ENCODE data around the gene MROH8. TPM values are rescaled to one million over a fixed set of nuclear protein-coding genes. Genes with fewer than 3 reads are reported as not detected.
"Not testable (repeated sequence)": the region's sequence is repeated elsewhere in the genome, so short reads cannot be mapped to it uniquely, and the experiment has no call there.

Gene MROH8
- total RNA-seq, 3 donors from 2014 or later, result 2.0 to 8.3 (median 2.8) TPM

DNA sequence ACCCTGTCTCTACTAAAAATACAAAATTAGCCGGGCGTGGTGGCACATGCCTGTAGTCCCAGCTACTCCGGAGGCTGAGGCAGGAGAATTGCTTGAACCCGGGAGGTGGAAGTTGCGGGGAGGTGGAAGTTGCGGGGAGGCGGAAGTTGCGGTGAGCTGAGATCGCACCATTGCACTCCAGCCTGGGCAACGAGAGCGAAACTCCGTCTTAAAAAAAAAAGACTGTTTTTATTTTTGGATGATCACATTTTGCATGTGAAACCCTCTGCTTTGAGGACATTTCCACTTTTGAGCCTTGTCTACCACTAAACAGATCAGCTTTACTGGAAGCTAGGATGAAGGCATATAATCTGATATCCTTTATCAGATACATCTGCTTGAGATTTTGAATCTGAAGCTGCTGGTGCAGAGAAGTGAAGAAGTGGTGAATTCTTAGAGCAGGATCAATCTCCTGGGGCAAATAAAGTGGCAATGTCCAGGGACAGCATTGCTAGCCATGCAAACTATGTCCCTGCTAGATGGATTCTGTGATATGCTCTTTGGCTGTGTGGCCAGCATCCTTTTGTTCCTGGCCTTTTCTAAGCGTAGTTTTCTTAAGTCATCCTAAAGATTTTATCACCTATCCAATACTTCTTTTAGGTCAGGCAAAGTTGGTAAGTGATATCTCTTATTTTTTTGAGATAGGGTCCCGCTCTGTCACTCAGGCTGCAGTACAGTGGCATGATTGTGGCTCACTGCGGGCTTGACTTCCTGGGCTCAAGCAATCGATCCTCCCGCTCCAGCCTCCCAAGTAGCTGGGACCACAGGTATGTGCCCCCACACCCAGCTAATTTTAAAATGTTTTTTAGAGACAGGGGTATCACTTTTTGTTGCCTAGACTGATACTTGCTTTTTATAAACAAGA is 106.8 kb downstream of the MROH8 start:
- intact Hi-C loops (cut with DNase I; ENCODE audit: low total_unique reads), result no loop called here
- no peaks in the 10 kb centered on the region for H3K9me3 ChIP-seq
- no peak overlapping the region for H3K27ac ChIP-seq
- H3K4me3 ChIP-seq, result no peak overlapping the region
- TF ChIP-seq, protein P1, sequence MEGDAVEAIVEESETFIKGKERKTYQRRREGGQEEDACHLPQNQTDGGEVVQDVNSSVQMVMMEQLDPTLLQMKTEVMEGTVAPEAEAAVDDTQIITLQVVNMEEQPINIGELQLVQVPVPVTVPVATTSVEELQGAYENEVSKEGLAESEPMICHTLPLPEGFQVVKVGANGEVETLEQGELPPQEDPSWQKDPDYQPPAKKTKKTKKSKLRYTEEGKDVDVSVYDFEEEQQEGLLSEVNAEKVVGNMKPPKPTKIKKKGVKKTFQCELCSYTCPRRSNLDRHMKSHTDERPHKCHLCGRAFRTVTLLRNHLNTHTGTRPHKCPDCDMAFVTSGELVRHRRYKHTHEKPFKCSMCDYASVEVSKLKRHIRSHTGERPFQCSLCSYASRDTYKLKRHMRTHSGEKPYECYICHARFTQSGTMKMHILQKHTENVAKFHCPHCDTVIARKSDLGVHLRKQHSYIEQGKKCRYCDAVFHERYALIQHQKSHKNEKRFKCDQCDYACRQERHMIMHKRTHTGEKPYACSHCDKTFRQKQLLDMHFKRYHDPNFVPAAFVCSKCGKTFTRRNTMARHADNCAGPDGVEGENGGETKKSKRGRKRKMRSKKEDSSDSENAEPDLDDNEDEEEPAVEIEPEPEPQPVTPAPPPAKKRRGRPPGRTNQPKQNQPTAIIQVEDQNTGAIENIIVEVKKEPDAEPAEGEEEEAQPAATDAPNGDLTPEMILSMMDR (IDR thresholded peaks at IDR 0.05), result no peak
- no peak for TF ChIP-seq POLR2A (IDR thresholded peaks at IDR 0.05)
- no peaks in the 10 kb centered on the region for H3K4me1 ChIP-seq
- DNase-seq (ENCODE audit: low spot score in 2 of 2), result no peak
- no peaks in the 10 kb centered on the region for H3K36me3 ChIP-seq
- H3K27me3 ChIP-seq, result no peaks in the 10 kb centered on the region

DNA sequence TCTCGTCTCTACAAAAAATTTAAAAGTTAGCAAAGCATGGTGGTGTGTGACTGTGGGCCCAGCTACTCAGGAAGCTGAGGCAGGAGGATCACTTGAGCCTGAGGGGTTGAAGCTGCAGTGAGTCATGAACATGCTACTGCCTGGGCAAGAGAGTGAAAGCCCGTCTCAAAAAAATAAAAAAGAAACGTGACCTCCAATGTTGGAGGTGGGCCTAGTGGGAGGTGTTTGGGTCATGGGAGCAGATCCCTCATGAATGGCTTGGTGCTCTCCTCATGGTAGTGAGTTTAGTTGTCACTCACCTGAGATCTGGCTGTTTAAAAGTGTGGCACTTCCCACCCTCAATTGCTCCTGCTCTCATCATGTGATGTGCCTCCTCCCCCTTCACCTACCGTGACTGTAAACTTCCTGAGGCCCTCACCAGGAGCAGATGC is 107.9 kb downstream of the MROH8 start:
- TF ChIP-seq POLR2A (IDR thresholded peaks at IDR 0.05) (no peak), POLR2AphosphoS5 (IDR thresholded peaks at IDR 0.05) (no peak)
- TF ChIP-seq, protein P1 (IDR thresholded peaks at IDR 0.05), result no peak
- H3K36me3 ChIP-seq, result no peaks in the 10 kb centered on the region
- intact Hi-C loops (cut with DNase I; ENCODE audit: low total_unique reads), result no loop called here
- no peaks in the 10 kb centered on the region for H3K27me3 ChIP-seq
- no peaks in the 10 kb centered on the region for H3K9me3 ChIP-seq
- H3K4me3 ChIP-seq, result no peak overlapping the region
- no peaks in the 10 kb centered on the region for H3K4me1 ChIP-seq
- no peak overlapping the region for H3K27ac ChIP-seq
- DNase-seq (ENCODE audit: low spot score in 2 of 2), result no peak

DNA sequence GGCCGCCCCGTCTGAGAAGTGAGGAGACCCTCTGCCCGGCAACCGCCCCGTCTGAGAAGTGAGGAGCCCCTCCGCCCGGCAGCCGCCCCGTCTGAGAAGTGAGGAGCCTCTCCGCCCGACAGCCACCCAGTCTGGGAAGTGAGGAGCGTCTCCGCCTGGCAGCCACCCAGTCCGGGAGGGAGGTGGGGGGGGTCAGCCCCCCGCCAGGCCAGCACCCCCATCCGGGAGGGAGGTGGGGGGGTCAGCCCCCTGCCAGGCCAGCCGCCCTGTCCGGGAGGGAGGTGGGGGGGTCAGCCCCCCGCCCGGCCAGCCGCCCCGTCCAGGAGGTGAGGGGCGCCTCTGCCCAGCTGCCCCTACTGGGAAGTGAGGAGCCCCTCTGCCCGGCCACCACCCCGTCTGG is 109.8 kb downstream of the MROH8 start:
- H3K27me3 ChIP-seq; intact Hi-C loops (cut with DNase I; ENCODE audit: low total_unique reads); H3K9me3 ChIP-seq; H3K4me3 ChIP-seq; H3K4me1 ChIP-seq; H3K27ac ChIP-seq; DNase-seq (ENCODE audit: low spot score in 2 of 2); H3K36me3 ChIP-seq: not testable (repeated sequence)

DNA sequence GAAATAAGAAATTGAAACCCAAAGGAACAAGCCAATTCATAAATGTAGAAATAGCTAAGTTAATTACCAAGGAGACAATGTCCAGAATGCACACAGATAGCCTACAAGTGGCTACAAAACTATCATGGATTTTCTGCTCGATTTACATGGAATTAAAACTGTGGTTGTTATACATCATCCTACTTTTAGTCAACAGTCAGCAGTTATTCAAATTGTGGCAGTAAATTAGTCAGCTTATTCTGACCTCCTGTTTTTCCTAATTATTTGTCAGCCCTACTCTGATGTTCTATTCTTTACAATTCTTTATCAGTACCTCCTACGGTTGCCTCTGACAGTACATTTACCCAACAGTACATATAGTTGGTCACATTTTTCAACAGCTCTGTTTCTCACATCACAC is 113.2 kb downstream of the MROH8 start:
- TF ChIP-seq POLR2A (IDR thresholded peaks at IDR 0.05) (no peak), POLR2AphosphoS5 (IDR thresholded peaks at IDR 0.05) (no peak)
- TF ChIP-seq, protein P1 (IDR thresholded peaks at IDR 0.05), result no peak
- Histone ChIP-seq H3K4me1 (no peaks in the 10 kb centered on the region), H3K9me3 (no peaks in the 10 kb centered on the region), H3K27ac (no peak overlapping the region), H3K4me3 (no peak overlapping the region), H3K36me3 (no peaks in the 10 kb centered on the region), H3K27me3 (no peaks in the 10 kb centered on the region)
- DNase-seq (ENCODE audit: low spot score in 2 of 2), result no peak
- intact Hi-C loops (cut with DNase I; ENCODE audit: low total_unique reads), result no loop called here

DNA sequence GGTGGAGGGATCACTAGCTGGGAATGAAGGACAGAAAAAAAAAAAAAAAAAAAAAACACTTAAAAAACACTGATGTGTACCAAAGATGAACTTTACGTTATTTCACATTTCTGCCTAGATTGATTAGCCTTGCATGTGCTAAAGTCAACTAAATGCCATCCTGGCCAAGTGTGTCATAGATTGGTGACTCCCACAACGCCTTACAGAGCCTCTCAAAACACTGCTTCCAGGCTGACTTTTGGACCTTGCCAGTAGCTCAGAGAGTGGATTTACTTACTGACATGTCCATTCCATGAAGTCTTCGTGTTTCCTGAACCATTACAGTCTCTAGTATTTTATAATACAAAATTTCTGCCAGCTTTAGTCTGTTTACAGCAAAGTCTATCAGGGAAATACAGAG is 124.1 kb downstream of the MROH8 start:
- intact Hi-C loops (cut with DNase I; ENCODE audit: low total_unique reads), result no loop called here
- H3K4me1 ChIP-seq, result no peaks in the 10 kb centered on the region
- H3K36me3 ChIP-seq, result no peaks in the 10 kb centered on the region

DNA sequence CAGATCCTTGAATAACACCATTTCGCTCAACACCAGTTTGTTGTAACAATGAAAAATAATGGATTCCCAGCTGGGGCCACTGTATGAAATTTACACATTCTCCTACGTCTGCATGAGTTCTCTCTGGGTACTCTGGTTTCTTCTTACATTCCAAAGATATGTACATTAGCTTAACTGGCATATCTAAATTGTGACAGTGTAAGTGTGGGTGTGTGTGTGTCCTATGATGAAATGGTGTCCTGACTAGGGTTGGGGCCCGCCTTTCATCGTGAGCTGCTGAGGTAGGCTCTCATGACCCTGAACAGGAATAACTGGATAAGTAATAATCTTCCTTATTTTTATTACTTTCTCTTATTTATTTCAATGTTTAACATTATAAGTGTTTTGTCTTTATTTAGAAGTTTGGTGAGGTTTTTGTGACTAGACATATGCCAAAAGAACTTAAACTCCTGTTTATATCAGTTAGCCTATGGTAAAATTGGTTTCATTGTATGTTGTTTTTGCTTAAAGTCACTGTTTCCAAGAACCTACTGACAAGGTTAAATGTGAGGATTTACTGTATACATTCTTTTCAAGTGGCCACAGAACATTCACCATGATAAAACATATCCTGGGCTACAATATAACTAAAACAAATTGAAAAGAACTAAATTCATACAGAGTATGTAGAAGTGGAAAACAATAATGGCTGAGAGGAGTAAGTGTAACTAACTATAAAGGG is 126.0 kb downstream of the MROH8 start:
- H3K4me3 ChIP-seq, result no peak overlapping the region
- H3K9me3 ChIP-seq, result no peaks in the 10 kb centered on the region
- DNase-seq (ENCODE audit: low spot score in 2 of 2), result no peak
- H3K4me1 ChIP-seq, result no peaks in the 10 kb centered on the region
- intact Hi-C loops (cut with DNase I; ENCODE audit: low total_unique reads), result no loop called here
- H3K27ac ChIP-seq, result no peak overlapping the region
- no peaks in the 10 kb centered on the region for H3K36me3 ChIP-seq
- no peaks in the 10 kb centered on the region for H3K27me3 ChIP-seq
- TF ChIP-seq POLR2A (IDR thresholded peaks at IDR 0.05) (no peak), POLR2AphosphoS5 (IDR thresholded peaks at IDR 0.05) (no peak)
- TF ChIP-seq, protein P1 (IDR thresholded peaks at IDR 0.05), result no peak

More for the DNA sequence above, 124.1 kb downstream of the MROH8 start:
- no peak overlapping the region for H3K27ac ChIP-seq
- no peaks in the 10 kb centered on the region for H3K9me3 ChIP-seq
- DNase-seq (ENCODE audit: low spot score in 2 of 2), result no peak
- TF ChIP-seq POLR2A (IDR thresholded peaks at IDR 0.05), result no peak
- H3K4me3 ChIP-seq, result no peak overlapping the region
- no peaks in the 10 kb centered on the region for H3K27me3 ChIP-seq
